ENCODE measurements around the gene VIM. TPM values are rescaled to one million over a fixed set of nuclear protein-coding genes. Genes with fewer than 3 reads are reported as not detected.

The VIM gene
- polyA plus RNA-seq, 1 experiment = 4,378 TPM

GRCh38 chr10:17272648-17273047 is 44.6 kb downstream of the VIM start:
- CTCF ChIA-PET = interaction anchor here (0.6 kb wide), 2 partner anchors 282 to 445 kb away, joined by 3 to 5 read pairs; no protein-coding TSS in a partner anchor
- POLR2A ChIA-PET = interaction anchor here (0.6 kb wide), 1 partner anchor 11 kb away, joined by 3 read pairs; no protein-coding TSS in a partner anchor
- no peak for DNase-seq (ENCODE audit: low read depth, low spot score)
- Histone ChIP-seq H3K4me3 (ENCODE audit: low read depth, low read length) (no peak overlapping the region), H3K27me3 (ENCODE audit: control insufficient read depth, insufficient read depth, low read length) (peaks cover 7% of the 10 kb centered on the region), H3K9me3 (ENCODE audit: control insufficient read depth, insufficient read depth, low read length) (peaks cover 4% of the 10 kb centered on the region), H3K27ac (ENCODE audit: low read depth, low read length) (no peak overlapping the region)
- no peak for TF ChIP-seq CTCF (IDR thresholded peaks at IDR 0.05; ENCODE audit: low read depth, low read length)

GRCh38 chr10:17273403-17273802 is 45.4 kb downstream of the VIM start:
- Histone ChIP-seq H3K4me3 (ENCODE audit: low read depth, low read length) (no peak overlapping the region), H3K27ac (ENCODE audit: low read depth, low read length) (no peak overlapping the region), H3K9me3 (ENCODE audit: control insufficient read depth, insufficient read depth, low read length) (peaks cover 4% of the 10 kb centered on the region), H3K27me3 (ENCODE audit: control insufficient read depth, insufficient read depth, low read length) (peaks cover 6% of the 10 kb centered on the region)
- DNase-seq (ENCODE audit: low read depth, low spot score) = no peak
- ChIA-PET POLR2A (interaction anchor here (0.7 kb wide), 1 partner anchor 72 kb away, joined by 3 read pairs; the partner anchor contains the start of gene TRDMT1), CTCF (interaction anchor here (0.6 kb wide), 2 partner anchors 201 to 446 kb away, joined by 3 read pairs; no protein-coding TSS in a partner anchor)
- no peak for TF ChIP-seq CTCF (IDR thresholded peaks at IDR 0.05; ENCODE audit: low read depth, low read length)

GRCh38 chr10:17276756-17277424 is 48.8 kb downstream of the VIM start:
- Histone ChIP-seq H3K9me3 (ENCODE audit: control insufficient read depth, insufficient read depth, low read length) (peaks cover 4% of the 10 kb centered on the region), H3K27me3 (ENCODE audit: control insufficient read depth, insufficient read depth, low read length) (peaks cover 8% of the 10 kb centered on the region), H3K27ac (ENCODE audit: low read depth, low read length) (no peak overlapping the region), H3K4me3 (ENCODE audit: low read depth, low read length) (no peak overlapping the region)
- no peak for TF ChIP-seq CTCF (IDR thresholded peaks at IDR 0.05; ENCODE audit: low read depth, low read length)
- CTCF ChIA-PET = no interaction called here
- POLR2A ChIA-PET = no interaction called here
- no peak for DNase-seq (ENCODE audit: low read depth, low spot score)

GRCh38 chr10:17278607-17279240 is 50.7 kb downstream of the VIM start:
- peaks cover 12% of the 10 kb centered on the region for H3K27me3 ChIP-seq (ENCODE audit: control insufficient read depth, insufficient read depth, low read length)
- POLR2A ChIA-PET = no interaction called here
- H3K27ac ChIP-seq (ENCODE audit: low read depth, low read length) = no peak overlapping the region
- peaks cover 12% of the 10 kb centered on the region for H3K9me3 ChIP-seq (ENCODE audit: control insufficient read depth, insufficient read depth, low read length)
- CTCF ChIA-PET = no interaction called here
- H3K4me3 ChIP-seq (ENCODE audit: low read depth, low read length) = no peak overlapping the region
- DNase-seq (ENCODE audit: low read depth, low spot score) = no peak
- no peak for TF ChIP-seq CTCF (IDR thresholded peaks at IDR 0.05; ENCODE audit: low read depth, low read length)

GRCh38 chr10:17282311-17282710 is 54.3 kb downstream of the VIM start:
- Histone ChIP-seq H3K27me3 (ENCODE audit: control insufficient read depth, insufficient read depth, low read length) (peaks cover 20% of the 10 kb centered on the region), H3K9me3 (ENCODE audit: control insufficient read depth, insufficient read depth, low read length) (peaks cover 8% of the 10 kb centered on the region), H3K4me3 (ENCODE audit: low read depth, low read length) (no peak overlapping the region), H3K27ac (ENCODE audit: low read depth, low read length) (no peak overlapping the region)
- POLR2A ChIA-PET = no interaction called here
- CTCF ChIA-PET = no interaction called here
- no peak for TF ChIP-seq CTCF (IDR thresholded peaks at IDR 0.05; ENCODE audit: low read depth, low read length)
- DNase-seq (ENCODE audit: low read depth, low spot score) = no peak
